OCI-LY1 (cell line): ENCODE results near the gene TRAF3IP3.

Source experiments
- H2AFZ ChIP-seq: fragments of 200-600 bp; sonication (generic), shearing (Covaris generic); 2 replicates; pipeline ENCODE4 v1.6.0; 2014; ENCODE audit warnings: antibody characterized with exemption, mild to moderate bottlenecking, low read length
- H3F3A ChIP-seq: fragments of 200-600 bp; sonication (generic), shearing (Covaris generic); 2 replicates; pipeline ENCODE4 v1.6.0; 2014; ENCODE audit warnings: mild to moderate bottlenecking, antibody characterized with exemption, low read length, moderate library complexity; ENCODE audit not compliant: insufficient read depth
- H3K27ac ChIP-seq: fragments of 200-600 bp; sonication (generic); 2 replicates; pipeline ENCODE4 v1.5.1; 2014; ENCODE audit warnings: low read length, mixed run types, mild to moderate bottlenecking, low read depth; ENCODE audit not compliant: poor library complexity, severe bottlenecking
- H3K27me3 ChIP-seq: fragments of 200-600 bp; sonication (generic); 2 replicates; pipeline ENCODE4 v1.6.0; 2014; ENCODE audit warnings: antibody characterized with exemption, mild to moderate bottlenecking, low read length, moderate library complexity; ENCODE audit not compliant: insufficient read depth
- H3K36me3 ChIP-seq: fragments of 200-600 bp; sonication (generic); 2 replicates; pipeline ENCODE4 v1.6.1; 2014; ENCODE audit warnings: mild to moderate bottlenecking, antibody characterized with exemption, low read length, moderate library complexity, mixed read lengths; ENCODE audit not compliant: insufficient read depth
- H3K4me1 ChIP-seq: fragments of 200-600 bp; sonication (generic); 2 replicates; pipeline ENCODE4 v1.5.1; 2014; ENCODE audit warnings: mild to moderate bottlenecking, low read length, moderate library complexity; ENCODE audit not compliant: insufficient read depth, severe bottlenecking
- H3K4me2 ChIP-seq: fragments of 200-600 bp; sonication (generic), shearing (Covaris generic); 2 replicates; pipeline ENCODE4 v1.6.1; 2014; ENCODE audit warnings: low read length
- H3K4me3 ChIP-seq: fragments of 200-600 bp; sonication (generic); 2 replicates; pipeline ENCODE4 v1.5.1; 2014; ENCODE audit warnings: low read length, low read depth, mild to moderate bottlenecking, mixed read lengths; ENCODE audit not compliant: poor library complexity, severe bottlenecking
- H3K79me2 ChIP-seq: fragments of 200-600 bp; shearing (Covaris generic); 2 replicates; pipeline ENCODE4 v1.6.1; 2016; ENCODE audit warnings: mixed run types, low read length, mixed read lengths; ENCODE audit not compliant: insufficient read depth
- H3K9ac ChIP-seq: fragments of 200-600 bp; sonication (generic), shearing (Covaris generic); 2 replicates; pipeline ENCODE4 v1.6.1; 2014; ENCODE audit warnings: mild to moderate bottlenecking, low read length, mixed read lengths
- H3K9me2 ChIP-seq: fragments of 200-600 bp; sonication (generic), shearing (Covaris generic); 2 replicates; pipeline ENCODE4 v1.6.1; 2014; ENCODE audit warnings: low read depth, mild to moderate bottlenecking, low read length, mixed read lengths
- H3K9me3 ChIP-seq: fragments of 200-600 bp; shearing (Covaris generic); 2 replicates; pipeline ENCODE4 v1.6.1; 2014; ENCODE audit warnings: low read length, mixed read lengths
- H4K20me1 ChIP-seq: fragments of 200-600 bp; sonication (generic), shearing (Covaris generic); 2 replicates; pipeline ENCODE4 v1.6.0; 2016; ENCODE audit warnings: mild to moderate bottlenecking, low read length; ENCODE audit not compliant: insufficient read depth
- EZH2 ChIP-seq: fragments of 200-600 bp; sonication (generic), shearing (Covaris generic); IDR thresholded peaks from 2 replicates; pipeline ENCODE4 v1.8.0; 2017; ENCODE audit warnings: borderline replicate concordance, mixed run types, mild to moderate bottlenecking, antibody characterized with exemption, low read length, moderate library complexity, mixed read lengths
- TF ChIP-seq, protein P1 (sequence below): fragments of 200-600 bp; sonication (generic), shearing (Covaris generic); IDR thresholded peaks from 2 replicates; pipeline ENCODE4 v1.5.1; 2017; ENCODE audit warnings: mild to moderate bottlenecking, antibody characterized with exemption, low read length, moderate library complexity, mixed read lengths

TRAF3IP3 gene

DNA sequence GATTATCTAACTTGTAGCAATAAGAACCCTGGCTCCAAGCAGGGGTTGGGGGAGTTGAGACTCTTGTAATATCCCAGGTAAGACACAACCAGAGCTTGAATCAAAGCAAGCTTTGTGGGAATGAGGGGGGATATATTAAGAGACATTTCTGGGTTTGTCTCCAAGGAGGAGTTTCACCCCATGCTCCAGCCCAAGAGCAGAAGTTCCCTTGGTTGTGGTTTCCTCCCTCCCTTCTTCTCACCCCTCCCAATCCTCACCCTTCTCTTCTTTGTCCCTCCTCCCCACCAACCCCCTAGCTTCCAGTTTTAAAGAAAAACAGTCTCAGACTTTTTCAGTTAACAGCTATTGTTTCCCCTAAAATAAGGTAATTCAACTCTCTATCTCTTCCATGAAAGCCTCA, 11.9 kb downstream of the TRAF3IP3 start:
- no peak overlapping the region for H3K27ac ChIP-seq
- peaks cover 9% of the 10 kb centered on the region for H3K4me1 ChIP-seq
- H3K79me2 ChIP-seq, result no peaks in the 10 kb centered on the region
- H2AFZ ChIP-seq, result no peak overlapping the region
- no peaks in the 10 kb centered on the region for H3K9me3 ChIP-seq
- no peaks in the 10 kb centered on the region for H3F3A ChIP-seq
- no peaks in the 10 kb centered on the region for H4K20me1 ChIP-seq
- no peak overlapping the region for H3K4me3 ChIP-seq
- H3K9ac ChIP-seq, result no peak overlapping the region
- H3K9me2 ChIP-seq, result no peaks in the 10 kb centered on the region
- no peak overlapping the region for H3K4me2 ChIP-seq
- H3K36me3 ChIP-seq, result no peaks in the 10 kb centered on the region
- H3K27me3 ChIP-seq, result no peaks in the 10 kb centered on the region
- TF ChIP-seq, protein P1, sequence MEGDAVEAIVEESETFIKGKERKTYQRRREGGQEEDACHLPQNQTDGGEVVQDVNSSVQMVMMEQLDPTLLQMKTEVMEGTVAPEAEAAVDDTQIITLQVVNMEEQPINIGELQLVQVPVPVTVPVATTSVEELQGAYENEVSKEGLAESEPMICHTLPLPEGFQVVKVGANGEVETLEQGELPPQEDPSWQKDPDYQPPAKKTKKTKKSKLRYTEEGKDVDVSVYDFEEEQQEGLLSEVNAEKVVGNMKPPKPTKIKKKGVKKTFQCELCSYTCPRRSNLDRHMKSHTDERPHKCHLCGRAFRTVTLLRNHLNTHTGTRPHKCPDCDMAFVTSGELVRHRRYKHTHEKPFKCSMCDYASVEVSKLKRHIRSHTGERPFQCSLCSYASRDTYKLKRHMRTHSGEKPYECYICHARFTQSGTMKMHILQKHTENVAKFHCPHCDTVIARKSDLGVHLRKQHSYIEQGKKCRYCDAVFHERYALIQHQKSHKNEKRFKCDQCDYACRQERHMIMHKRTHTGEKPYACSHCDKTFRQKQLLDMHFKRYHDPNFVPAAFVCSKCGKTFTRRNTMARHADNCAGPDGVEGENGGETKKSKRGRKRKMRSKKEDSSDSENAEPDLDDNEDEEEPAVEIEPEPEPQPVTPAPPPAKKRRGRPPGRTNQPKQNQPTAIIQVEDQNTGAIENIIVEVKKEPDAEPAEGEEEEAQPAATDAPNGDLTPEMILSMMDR, result no peak
- no peak for TF ChIP-seq EZH2

DNA sequence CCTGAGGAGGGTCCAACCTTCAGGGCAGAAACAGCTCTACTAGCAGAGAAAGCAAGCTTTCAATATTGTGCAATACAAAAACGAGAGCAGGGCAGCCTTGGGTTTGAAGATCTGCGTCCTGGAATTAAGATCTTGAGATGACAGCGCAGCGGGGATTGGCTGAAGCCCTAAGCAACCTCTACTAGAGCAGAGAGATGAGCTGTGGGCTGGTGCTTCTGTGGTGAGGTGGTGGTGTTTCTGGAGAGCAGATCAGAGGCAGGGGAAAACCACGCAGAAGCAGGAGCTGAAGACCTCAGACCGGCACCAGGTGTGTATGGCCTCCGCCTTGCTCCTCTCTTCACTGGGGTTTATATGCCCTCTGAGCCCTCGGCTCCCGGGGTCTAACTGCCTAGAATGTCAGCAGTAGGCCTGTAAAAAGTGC, 12.5 kb downstream of the TRAF3IP3 start:
- Histone ChIP-seq H3K4me1 (peaks cover 9% of the 10 kb centered on the region), H3K79me2 (no peaks in the 10 kb centered on the region), H3F3A (no peaks in the 10 kb centered on the region), H3K9ac (no peak overlapping the region), H3K27ac (no peak overlapping the region), H2AFZ (no peak overlapping the region), H3K4me3 (no peak overlapping the region), H3K4me2 (no peak overlapping the region), H3K9me3 (no peaks in the 10 kb centered on the region), H3K36me3 (no peaks in the 10 kb centered on the region), H4K20me1 (no peaks in the 10 kb centered on the region), H3K9me2 (no peaks in the 10 kb centered on the region), H3K27me3 (no peaks in the 10 kb centered on the region)
- TF ChIP-seq, protein P1, result no peak
- no peak for TF ChIP-seq EZH2

DNA sequence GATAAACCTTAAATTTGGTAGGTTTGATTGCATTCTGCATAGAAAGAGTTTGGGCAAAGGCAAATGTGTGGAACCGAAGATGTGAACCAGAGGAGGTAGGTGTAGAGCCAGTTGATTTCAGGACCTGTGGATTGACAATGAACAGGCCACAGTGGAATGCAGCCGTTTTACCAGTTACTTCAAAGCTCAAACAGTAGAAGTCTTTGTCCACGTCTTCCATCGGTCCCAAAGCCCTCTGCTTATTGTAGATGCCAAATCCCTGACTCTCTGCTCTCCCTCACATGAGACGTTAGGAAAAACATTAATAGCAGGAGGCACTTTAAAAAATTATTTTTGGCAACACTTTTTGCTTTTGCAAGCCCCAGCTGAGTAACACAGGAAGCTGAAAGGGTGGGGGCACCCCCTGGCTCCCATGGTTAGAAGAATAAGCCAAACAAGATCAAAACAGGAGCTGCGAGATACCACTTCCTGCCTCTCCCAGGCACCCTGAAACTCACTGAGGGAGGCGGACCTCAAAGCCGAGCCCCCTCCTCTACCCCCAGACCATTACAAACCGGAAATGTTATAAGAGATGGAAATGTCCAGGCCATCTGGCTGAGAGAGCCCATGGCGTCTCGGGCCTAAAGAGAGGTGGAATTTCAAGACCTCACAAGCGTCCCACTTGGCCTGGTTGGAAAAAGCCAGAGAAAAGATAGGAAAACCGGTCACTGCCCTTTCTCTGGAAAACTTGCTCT, 13.5 kb downstream of the TRAF3IP3 start:
- no peak overlapping the region for H3K9ac ChIP-seq
- H4K20me1 ChIP-seq, result no peaks in the 10 kb centered on the region
- no peak for TF ChIP-seq EZH2
- TF ChIP-seq, protein P1, result no peak
- no peaks in the 10 kb centered on the region for H3K9me3 ChIP-seq
- H3K27me3 ChIP-seq, result no peaks in the 10 kb centered on the region
- peaks cover 9% of the 10 kb centered on the region for H3K4me1 ChIP-seq
- no peaks in the 10 kb centered on the region for H3K9me2 ChIP-seq
- no peaks in the 10 kb centered on the region for H3F3A ChIP-seq
- no peak overlapping the region for H3K4me2 ChIP-seq
- H3K79me2 ChIP-seq, result no peaks in the 10 kb centered on the region
- no peak overlapping the region for H3K27ac ChIP-seq
- no peak overlapping the region for H2AFZ ChIP-seq
- H3K36me3 ChIP-seq, result no peaks in the 10 kb centered on the region
- no peak overlapping the region for H3K4me3 ChIP-seq
